Panc1 (cell line): ENCODE results near the gene CRISPLD2.

Experiments used
- POLR2AphosphoS5 ChIP-seq: IDR thresholded peaks from 2 replicates; pipeline ENCODE4 v1.6.1; 2012; ENCODE audit warnings: mild to moderate bottlenecking, low read depth, low read length, moderate library complexity
- SIN3A ChIP-seq: IDR thresholded peaks from 2 replicates; pipeline ENCODE4 v1.6.1; 2012; ENCODE audit warnings: low read depth, mild to moderate bottlenecking, low read length, moderate library complexity, borderline replicate concordance; ENCODE audit not compliant: insufficient read depth
- TF ChIP-seq, protein P1 (sequence below): fragments of 450-650 bp; IDR thresholded peaks from 2 replicates; pipeline ENCODE4 v1.5.1; 2017; ENCODE audit warnings: mild to moderate bottlenecking
- TF ChIP-seq, protein P2 (sequence below), 2 experiments: IDR thresholded peaks; 2 replicates each; pipeline ENCODE4 v1.6.1; 2011 to 2012; ENCODE audit warnings: low read depth in 2 of 2, control low read depth in 1 of 2, low read length in 1 of 2, mild to moderate bottlenecking in 1 of 2, moderate library complexity in 1 of 2; ENCODE audit not compliant: insufficient read depth in 1 of 2

DNA sequence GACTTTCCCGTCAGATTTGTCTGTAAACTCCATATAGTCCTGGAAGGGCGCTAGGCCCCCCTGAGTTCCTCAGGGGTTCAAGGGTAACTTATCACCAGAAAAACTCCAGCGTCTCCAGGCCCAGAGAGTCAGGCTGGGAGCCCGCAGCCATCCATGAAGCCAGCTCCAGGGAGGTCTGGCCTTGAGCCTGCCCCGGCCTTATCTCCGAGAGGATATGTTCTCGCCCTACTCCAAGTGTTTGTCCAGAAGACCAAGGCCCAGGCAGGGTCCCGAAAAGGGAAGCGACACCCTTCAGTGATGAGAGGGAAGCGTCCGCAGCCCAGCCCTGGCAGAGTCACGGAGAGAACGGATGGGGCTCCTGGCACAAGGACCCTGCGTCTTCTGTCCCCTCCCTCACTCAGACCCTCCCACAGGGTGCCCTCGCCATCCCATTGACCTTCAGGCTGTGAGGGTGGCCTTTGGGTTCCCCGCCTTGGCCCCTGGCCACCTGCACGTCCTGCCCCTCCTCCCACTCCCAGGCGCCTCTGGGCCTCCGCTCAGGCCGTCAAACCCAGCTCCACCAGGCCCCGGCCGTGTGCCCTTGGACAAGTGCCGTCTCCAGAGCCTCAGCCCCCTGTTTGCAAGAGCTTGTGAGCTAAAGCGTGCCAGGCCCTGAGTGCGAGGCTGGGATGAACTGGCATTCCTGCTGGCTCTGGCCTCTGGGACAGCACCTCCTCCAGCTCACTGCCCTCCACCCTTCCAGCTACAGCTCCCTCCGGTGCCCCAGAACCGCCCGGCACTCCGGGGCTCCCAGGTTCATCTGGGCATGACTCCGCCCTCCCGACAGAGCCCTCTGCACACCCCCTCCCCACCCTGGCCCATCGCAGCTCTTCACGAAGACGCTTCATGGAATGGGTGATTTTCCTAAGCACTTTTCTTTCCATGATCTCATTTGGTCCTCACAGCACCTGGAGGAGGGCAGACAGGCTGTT, 108.1 kb downstream of the CRISPLD2 start:
- TF ChIP-seq, protein P1, sequence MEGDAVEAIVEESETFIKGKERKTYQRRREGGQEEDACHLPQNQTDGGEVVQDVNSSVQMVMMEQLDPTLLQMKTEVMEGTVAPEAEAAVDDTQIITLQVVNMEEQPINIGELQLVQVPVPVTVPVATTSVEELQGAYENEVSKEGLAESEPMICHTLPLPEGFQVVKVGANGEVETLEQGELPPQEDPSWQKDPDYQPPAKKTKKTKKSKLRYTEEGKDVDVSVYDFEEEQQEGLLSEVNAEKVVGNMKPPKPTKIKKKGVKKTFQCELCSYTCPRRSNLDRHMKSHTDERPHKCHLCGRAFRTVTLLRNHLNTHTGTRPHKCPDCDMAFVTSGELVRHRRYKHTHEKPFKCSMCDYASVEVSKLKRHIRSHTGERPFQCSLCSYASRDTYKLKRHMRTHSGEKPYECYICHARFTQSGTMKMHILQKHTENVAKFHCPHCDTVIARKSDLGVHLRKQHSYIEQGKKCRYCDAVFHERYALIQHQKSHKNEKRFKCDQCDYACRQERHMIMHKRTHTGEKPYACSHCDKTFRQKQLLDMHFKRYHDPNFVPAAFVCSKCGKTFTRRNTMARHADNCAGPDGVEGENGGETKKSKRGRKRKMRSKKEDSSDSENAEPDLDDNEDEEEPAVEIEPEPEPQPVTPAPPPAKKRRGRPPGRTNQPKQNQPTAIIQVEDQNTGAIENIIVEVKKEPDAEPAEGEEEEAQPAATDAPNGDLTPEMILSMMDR: no peak
- TF ChIP-seq, protein P2, sequence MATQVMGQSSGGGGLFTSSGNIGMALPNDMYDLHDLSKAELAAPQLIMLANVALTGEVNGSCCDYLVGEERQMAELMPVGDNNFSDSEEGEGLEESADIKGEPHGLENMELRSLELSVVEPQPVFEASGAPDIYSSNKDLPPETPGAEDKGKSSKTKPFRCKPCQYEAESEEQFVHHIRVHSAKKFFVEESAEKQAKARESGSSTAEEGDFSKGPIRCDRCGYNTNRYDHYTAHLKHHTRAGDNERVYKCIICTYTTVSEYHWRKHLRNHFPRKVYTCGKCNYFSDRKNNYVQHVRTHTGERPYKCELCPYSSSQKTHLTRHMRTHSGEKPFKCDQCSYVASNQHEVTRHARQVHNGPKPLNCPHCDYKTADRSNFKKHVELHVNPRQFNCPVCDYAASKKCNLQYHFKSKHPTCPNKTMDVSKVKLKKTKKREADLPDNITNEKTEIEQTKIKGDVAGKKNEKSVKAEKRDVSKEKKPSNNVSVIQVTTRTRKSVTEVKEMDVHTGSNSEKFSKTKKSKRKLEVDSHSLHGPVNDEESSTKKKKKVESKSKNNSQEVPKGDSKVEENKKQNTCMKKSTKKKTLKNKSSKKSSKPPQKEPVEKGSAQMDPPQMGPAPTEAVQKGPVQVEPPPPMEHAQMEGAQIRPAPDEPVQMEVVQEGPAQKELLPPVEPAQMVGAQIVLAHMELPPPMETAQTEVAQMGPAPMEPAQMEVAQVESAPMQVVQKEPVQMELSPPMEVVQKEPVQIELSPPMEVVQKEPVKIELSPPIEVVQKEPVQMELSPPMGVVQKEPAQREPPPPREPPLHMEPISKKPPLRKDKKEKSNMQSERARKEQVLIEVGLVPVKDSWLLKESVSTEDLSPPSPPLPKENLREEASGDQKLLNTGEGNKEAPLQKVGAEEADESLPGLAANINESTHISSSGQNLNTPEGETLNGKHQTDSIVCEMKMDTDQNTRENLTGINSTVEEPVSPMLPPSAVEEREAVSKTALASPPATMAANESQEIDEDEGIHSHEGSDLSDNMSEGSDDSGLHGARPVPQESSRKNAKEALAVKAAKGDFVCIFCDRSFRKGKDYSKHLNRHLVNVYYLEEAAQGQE (IDR thresholded peaks at IDR 0.05; ENCODE audit: insufficient read depth in 1 of 2, low read depth in 2 of 2, low read length in 1 of 2): no peak
- TF ChIP-seq SIN3A (no peak), POLR2AphosphoS5 (no peak)
